HG03457 (cell line): Measurements from ENCODE around the gene CTNND2.

ENCODE experiments used
- ATAC-seq: cut with Tn5 transposase; IDR thresholded peaks from one replicate; pipeline ENCODE4 v1.9.1; 2021; ENCODE audit warnings: moderate number of reproducible peaks; ENCODE audit not compliant: unreplicated experiment

The CTNND2 gene

DNA sequence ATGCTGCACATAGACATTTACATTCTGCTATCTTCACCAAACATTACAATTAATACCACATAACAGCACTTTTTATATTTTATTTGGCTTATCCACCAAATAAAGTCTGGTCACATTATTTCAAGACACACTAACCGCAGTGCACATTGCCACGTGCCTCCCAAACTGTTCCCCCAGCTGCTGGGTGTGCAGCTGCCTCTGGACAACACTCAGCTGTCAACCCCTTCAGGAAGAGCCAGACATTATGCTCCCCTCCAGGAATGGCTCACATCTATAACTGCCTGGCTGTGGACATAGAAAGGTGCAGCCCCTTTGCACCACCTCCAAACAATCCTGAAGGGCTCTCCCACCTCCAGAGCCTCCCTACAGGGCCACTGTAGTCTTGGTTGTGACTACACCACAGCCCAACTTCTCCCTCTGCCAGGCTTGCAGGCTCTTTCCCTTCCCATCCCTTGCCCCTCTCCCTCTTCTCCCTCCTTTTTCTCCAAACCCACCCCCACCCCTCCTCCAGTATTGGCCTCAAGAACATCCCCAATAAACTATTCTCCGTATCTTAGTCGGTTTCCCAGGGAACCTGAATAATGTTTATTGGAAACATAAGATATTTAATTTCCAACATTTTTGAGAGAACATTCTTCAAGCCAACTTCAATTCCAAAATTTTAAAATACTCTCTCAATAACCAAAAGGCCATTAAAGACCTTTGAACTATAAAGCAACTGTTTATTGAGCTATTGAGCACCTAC lies 372.3 kb downstream of the CTNND2 start:
- no peak for ATAC-seq

DNA sequence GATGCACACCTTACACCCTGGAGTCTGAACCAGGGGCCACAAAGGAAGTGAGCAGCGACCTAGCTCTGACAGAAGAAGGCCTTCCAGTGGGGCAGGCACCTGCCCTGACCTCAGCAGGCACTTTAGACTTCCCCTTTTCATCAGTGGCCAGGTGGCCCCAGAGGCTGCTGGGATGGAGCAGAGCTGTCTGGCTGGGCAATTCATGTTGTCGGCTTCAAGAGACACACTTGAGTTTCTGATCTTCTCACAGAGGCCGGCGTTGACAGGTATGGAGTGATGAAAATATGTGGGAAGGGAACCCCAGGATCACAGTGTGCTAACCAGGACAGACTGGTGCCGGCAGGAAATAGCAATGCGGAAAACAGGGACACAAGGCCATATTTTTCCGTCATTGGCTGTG lies 375.5 kb downstream of the CTNND2 start:
- ATAC-seq = no peak

DNA sequence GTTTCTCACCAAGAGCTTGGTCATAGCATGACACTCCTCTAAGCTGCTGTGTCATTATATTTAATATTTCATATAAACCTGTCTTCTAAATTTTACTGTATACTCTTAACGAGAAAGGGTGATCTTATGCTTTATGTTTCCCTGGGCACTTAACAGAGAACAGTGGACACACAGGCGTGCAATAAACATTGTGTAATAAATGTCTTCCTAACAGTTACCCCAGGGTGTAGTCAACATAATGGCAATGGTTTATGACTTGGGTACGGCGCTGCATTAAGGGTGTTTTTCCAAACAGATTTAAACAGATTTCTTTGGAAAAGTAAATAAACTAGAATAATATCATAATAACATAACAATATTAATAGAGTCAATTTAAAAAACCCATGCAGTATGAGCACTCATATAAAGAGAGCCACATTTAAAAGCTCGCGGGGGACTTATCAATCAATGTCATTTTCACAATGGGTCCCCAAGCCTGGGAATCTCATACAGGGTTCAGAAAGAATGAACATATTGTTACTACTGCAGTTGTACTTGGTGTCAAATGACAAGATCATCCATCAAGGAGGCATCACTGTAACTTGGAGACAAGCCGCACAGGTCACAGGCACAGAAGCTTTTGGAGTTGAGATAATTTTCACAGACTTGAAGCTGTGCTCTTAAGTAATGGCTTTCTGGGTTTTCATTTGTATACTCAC lies 376.4 kb downstream of the CTNND2 start:
- ATAC-seq = no peak

DNA sequence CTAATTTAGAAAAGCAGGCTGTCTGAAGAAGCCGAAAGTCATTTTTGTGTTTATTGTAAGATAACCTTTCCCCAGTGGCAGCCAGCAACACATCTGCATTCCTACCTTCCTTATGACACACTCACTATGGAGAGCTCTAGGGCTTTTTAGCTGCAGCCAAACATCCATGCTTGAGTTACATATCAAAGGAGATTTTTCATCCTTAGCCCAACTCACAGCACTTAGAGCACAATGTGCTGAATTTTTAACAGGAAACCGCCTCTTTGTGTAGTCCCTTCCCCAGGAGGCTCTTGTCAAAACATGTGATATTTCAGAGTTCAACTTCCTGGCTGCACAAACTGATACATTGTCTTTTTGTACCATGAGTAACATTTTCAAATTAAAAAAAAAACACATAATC lies 379.2 kb downstream of the CTNND2 start:
- ATAC-seq = no peak

DNA sequence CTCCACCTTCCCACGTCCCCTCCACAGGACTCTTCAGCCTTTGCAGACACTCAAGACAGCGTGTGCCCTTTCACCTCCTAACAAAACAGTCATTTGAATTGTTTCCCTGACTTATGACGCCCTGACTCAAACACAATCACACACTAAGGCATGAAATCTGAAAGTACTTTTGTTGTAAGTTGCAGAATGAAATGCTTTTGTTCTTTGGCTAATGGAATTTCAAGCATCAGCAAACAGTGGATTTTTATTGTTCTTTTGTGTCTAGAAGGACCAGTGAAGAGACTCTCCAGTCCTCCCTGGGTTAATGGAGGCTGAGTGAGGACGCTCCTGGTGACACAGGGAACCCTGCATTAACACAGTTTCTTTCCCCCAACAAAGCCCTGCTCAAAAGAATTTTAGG lies 380.1 kb downstream of the CTNND2 start:
- no peak for ATAC-seq

DNA sequence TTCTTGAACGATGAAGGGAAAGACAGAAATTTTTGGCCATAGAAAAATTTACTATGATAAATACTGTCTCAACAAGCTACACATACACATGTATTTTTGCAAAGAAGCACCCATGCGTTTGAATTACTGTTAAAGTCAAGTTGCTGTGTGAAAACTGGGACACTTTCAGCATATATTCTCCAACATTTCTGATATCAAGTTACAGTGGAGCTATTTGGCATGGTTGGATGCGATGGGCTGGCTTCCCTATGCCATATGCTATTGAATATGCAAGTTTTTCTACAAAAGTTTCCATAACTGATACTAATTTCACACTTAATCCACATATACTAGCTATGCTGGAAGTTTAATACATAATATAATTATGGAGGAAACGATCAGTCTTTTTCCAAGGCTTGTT lies 381.4 kb downstream of the CTNND2 start:
- no peak for ATAC-seq

DNA sequence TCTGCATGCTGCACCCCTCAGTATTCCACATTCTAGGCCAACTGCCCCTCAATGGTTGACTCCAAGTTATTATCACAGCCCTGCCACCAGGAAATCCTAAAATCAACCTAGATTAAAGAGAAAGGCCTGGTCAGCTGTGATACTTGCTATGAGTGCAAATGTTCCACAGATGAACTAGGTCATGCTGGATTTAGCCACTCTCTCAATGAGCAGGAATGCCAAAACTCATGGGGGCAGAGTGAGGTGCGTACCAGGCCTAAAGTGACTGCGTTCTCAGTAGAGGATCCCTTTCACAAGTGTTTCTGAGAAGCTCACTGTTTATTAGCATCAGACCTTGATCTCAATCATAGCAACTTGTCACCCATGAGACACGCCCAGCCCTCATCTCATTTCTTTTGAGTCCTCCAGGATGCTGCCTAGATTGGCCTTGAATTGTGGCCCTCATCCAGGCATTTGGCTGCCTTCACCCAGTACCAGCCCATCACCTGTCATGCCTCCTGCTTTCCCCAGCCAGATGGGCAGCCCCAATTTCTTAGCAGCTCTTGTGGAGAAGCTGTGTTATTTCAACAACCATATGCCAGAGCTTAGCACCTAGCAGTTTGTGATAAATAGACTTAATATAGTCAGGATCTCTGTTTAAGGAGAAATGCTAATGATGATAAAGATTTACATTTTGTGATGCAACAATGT lies 383.9 kb downstream of the CTNND2 start:
- ATAC-seq = no peak

DNA sequence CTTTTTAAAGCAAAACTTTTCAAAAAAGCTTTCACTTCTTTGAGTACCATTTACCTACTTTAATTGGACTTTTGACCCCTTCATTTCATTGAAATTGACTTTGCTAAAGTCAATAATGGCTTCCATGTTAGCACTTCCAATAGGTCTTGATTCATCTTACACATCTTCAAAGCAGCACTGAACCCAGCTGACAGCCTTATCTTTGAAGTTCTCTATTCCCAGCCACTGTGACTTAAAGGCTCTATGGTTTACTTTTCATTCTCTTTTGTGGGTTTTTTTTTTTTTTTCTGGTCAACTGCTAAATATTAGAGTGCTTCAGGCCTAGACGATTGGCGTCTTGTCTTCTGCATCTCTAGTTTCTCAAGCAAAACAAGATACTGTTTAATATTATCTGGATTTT lies 385.0 kb downstream of the CTNND2 start:
- ATAC-seq = no peak

DNA sequence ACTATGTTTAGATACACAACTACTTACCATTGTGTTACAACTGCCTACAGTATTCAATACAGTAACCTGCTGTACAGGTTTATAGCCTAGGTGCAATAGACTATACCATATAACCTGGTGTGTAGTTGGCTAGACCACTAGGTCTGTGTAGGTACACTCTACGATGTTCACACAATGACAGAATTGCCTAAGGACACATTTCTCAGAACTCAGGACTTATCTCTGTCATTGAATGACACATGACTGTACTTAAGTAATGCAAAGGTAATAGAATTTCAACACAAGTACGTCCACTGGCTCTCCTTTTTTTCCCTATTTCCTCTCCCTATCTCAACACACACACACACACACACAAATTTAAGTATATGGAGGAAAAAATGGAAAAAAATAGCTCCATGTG lies 385.6 kb downstream of the CTNND2 start:
- ATAC-seq = no peak

DNA sequence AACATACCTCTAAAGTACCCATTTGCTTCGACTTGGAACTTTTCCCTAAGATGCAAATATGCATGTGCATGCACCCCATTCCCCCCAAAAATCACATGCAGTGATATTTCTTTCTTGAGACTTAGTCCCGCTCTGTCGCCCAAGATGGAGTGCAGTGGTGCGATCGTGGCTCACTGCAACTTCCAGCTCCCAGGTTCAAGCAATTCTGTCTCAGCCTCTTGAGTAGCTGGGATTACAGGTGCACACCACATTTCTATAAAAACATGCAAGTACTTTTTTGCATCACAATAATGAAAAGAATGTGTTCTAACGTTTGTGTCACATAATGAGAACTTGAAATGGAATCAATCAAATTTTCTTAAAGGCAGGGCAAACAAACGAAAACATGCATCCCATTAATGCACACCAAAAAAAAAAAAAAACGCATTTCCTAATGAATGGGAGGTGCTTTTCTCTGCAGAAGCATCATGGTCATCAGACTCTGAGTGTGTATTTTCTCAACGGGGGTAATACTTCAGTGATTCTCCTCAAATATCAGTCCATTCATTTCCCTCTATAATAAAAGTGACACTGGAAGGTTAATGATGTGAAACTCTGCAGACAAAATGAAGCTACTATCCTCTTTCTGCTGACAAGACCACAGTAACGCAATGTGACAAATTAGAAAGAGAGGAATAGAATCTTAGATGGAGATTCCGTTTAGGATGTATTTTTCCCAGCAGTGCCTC lies 389.4 kb downstream of the CTNND2 start:
- ATAC-seq = no peak

DNA sequence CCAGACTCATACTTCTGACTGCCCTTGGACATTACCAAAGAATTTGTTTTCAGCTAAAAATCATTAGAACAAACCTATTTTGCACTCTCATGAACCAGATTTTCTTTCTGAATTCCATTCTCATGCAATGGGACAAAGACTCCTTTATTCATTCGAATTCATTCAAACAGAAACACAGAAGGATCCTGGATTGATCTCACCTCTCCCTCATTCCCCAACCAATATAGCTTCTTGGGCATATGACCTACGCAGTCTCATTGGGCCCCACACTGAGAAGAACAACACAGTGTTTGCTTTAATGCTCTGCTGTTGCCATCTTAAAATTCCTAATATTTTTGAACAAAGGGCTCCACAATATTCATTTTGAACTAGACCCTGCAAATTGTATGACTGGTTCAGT lies 392.4 kb downstream of the CTNND2 start:
- ATAC-seq = no peak

DNA sequence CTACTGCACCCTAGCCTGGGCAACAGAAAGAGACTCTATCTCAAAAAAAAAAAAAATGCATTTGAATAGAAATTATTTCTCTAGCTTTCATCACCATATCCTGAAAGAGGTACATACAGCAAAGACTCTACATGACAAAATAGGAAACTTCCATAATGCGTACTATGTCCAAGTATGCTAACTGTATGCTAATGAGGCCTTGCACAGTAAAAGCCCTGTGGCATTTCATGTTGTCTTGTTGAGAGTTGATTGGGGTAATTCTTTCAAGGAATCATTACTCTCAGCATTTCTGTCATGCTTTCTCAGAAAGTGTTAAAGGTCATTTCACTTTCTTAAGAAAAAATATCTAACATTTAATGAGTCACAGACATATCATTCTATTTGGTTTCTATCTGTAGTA lies 393.4 kb downstream of the CTNND2 start:
- no peak for ATAC-seq

DNA sequence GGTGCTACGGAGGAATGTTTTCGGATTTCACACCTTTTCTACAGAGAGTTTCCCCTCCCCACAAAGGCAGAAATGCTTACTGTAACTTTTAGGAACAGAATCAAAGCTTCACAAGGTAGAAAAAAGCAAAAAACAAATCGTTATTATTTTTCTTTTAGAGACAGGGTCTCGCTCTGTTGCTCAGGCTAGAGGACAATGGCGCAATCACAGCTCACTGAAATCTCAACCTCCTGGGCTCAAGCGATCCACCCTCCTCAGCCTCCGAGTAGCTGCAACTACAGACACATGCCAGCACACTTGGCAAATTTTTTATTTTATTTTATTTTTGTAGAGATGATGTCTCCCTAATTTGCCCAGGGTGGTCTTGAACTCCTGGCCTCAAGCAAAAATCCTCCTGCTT lies 394.5 kb downstream of the CTNND2 start:
- no peak for ATAC-seq

DNA sequence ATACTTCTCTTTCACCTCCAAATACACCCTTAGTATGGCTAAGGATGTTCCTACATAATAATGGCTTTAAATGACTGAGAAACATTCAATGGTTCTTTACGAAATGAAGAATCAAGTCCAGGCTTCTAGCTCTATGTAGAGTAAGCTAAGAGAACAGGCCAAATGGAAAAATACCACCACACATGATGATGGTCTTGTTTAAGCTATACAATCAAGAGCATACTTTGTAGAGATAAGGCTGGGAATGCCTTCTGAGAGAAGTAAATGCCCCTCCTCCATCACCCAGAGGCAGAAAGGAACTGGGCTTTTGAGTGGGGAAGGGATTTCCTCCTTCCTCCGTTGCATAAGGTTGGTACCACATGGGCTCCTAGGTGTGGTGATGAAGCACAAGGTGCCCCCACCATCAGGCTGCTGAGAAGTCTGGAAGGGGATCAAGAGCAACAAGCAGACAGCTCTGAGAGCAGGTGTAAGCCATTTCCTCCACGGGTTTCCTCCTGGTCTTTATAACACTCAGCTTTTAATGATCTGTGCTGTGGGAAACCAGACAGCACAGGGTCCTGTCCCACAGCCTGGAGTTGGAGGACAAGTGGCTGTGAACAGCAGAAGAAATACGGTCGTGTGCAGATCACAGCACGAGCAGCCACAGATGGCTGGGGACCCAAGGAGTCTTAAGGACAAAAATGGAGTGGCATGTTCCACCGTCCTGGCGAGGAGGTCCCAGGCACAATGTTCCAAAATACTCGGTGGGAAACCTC lies 396.9 kb downstream of the CTNND2 start:
- no peak for ATAC-seq

DNA sequence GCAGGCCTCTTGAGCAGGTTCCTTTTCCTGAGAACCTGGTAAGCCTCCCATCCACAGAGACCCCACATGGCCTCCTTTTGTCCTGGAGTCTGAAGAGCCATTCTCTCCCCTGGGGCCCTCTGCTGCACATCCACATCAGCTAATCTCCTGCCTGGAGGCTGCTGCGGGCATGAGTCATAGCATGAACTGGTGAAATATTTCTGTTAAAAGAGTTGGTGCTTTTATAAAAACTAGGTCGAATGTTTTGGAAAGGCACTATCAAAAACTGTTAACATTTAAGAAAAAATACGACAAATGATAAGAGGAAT lies 399.4 kb downstream of the CTNND2 start:
- no peak for ATAC-seq

DNA sequence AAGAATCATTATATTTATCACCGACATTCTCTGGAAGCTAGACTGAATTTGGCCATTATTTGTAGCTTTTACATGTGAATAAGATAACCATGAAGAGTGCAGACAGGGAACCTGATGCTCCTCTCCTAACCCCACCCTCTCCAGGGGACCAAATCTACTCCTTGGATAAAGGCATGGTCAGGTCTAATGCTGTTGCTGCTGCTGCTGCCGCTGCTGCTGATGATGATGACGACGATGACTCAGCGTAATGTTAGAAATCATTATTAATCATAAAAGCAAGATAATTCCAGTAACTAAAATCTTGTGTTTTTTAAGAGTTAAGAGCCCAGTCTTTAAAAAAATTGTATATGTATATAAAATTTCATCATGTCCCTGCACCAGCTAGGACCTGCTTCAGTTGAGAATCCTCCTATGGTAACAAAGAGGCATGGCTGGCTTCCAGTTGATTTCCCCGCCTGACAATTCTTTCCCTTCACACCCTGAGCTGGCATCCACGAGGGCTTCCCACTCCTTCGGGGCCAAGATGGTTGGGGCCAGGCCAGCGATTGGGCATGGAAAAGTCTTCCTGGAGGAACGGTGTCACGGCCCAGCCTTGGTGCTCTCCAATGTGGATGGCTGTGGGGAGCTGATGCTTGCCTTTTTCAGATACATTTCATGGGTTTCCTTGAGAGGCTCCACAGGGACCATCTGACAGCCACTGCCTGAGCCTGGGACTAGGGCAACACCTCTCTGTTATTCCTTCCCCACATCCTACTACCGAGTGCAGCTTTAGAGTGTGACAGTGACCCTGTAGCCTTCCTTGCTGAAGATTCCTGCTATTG lies 400.0 kb downstream of the CTNND2 start:
- no peak for ATAC-seq

DNA sequence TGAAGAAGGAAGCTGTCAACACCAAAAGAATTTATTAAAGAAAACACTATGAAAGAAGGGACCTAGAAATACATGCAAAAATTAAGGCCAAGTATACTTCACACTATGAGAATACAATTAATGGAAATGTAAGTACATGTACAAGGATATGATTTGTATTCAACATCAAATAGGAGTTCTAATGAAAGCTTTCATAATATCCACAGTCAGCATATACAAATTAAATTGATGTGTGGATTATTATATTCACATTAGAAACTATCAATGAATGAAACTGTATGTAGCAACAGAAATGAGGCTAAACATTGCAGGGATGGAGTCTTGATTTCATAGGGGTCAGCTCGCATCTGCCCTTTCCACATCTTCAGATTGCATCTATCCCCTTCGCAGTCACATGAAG lies 401.5 kb downstream of the CTNND2 start:
- no peak for ATAC-seq

DNA sequence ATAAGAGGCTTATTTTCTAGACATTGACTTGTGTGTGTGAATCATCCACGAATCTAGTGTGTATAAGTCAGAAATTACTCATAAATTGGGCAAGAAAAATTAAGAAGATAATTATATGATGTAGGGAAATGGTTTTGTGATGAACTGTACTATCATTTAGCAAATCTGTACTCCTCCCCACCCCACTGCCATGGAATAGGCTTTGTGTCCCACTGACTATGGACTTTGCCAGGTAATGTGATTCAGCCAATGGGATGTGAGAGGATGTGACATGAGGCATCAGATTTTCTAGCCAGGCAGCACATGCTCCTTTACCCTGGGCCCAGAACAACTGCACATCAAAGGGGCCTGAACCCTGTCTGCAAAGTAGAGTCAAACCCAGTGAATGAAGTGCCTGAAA lies 406.6 kb downstream of the CTNND2 start:
- ATAC-seq = no peak

DNA sequence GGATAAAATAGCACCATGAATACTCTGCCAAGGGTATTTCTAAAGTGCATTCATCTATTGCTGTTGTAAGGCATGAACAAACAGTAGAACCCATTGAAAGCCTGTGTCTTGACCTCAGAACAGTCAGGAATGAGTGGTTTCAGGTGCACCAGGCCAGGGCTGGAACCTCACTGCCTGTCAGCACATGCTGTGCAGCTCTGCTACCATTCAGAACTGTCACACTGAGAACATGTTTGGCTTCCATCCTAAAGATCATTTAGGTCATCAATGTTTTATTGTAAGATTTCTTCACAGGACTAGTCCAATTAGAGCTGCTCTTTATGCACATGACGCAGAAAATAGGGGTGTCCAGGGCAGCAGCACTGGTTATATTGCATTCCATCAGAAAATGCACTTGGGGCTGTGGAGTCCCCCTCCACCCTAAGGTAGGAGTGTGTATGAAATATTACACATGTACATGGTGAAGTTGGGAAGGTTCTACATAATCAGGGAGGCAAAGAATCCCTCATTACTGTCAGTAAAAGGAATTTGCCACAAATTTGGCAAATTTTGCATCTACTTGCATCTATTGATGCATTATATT lies 408.0 kb downstream of the CTNND2 start:
- ATAC-seq = no peak

DNA sequence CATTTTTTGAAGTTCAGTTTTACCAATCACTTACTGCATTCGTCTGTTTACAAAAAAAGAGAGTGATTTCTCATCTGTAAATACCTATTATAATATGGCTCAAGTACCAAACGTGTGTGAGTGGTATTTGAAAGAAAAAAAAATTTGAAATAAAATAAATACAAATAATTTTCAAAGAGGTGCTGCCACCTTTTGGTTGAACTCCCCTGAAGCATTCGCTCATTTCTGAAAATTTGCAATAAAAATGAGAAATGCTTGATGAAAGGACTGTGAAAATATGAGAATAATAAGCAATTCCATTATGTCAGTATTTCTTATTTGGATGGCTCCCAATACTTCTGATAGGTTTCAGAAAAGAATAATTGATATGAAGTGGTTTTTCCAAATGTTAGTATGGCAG lies 409.9 kb downstream of the CTNND2 start:
- no peak for ATAC-seq
